Endometrium (tissue), 2 donors: Measurements from ENCODE around the gene IFNL1.
"Not testable (repeated sequence)": the region's sequence is repeated elsewhere in the genome, so short reads cannot be mapped to it uniquely, and the experiment has no call there.

Source experiments
- FAIRE-seq: peaks from 2 replicates; lab custom pipeline; 2012; peaks lifted over from hg19 to GRCh38; lab: Jason Lieb, UNC
- donor health status: control.
- donor health status: control.

Gene IFNL1

GRCh38 chr19:39332738-39333137 lies 36.5 kb downstream of the IFNL1 start:
- not testable (repeated sequence) for FAIRE-seq

GRCh38 chr19:39333507-39333906 lies 37.3 kb downstream of the IFNL1 start:
- no peak for FAIRE-seq

- FAIRE-seq: no peak
Measured at GRCh38 chr19:39334444-39334976, 38.3 kb downstream of the IFNL1 start.

GRCh38 chr19:39335168-39335548 lies 39.0 kb downstream of the IFNL1 start:
- no peak for FAIRE-seq

- FAIRE-seq: no peak
Measured at GRCh38 chr19:39336483-39336882, 40.3 kb downstream of the IFNL1 start.

- no peak for FAIRE-seq
Measured at GRCh38 chr19:39339674-39340073, 43.5 kb downstream of the IFNL1 start.

GRCh38 chr19:39340156-39340555 lies 43.9 kb downstream of the IFNL1 start:
- FAIRE-seq: not testable (repeated sequence)

- no peak for FAIRE-seq
Measured at GRCh38 chr19:39341129-39341718, 45.0 kb downstream of the IFNL1 start.

GRCh38 chr19:39341719-39342604 lies 45.8 kb downstream of the IFNL1 start, which contains the start of gene SAMD4B:
Gene SAMD4B (plus strand): TSS chr19:39342421. CDS start chr19:39356894, 14,473 bp downstream.
- FAIRE-seq: no peak

- FAIRE-seq: no peak
Measured at GRCh38 chr19:39342647-39343305, 46.6 kb downstream of the IFNL1 start.

- FAIRE-seq: no peak
Measured at GRCh38 chr19:39345956-39346355, 49.7 kb downstream of the IFNL1 start.

- no peak for FAIRE-seq
Measured at GRCh38 chr19:39347332-39348164, 51.3 kb downstream of the IFNL1 start.
